Left lung (tissue), 10 donors: Measurements from ENCODE around the gene TPO. TPM values are rescaled to one million over a fixed set of nuclear protein-coding genes. Genes with fewer than 3 reads are reported as not detected.
"Not testable (repeated sequence)": the region's sequence is repeated elsewhere in the genome, so short reads cannot be mapped to it uniquely, and the experiment has no call there.

Source experiments
- ATAC-seq: fragments of 200-7000 bp; cut with Tn5 transposase; one replicate; pipeline ENCODE4 v1.9.1; 2020; ENCODE audit warnings: moderate library complexity
- DNase-seq, 4 donors: peaks; one replicate each; pipeline ENCODE4 v3.0.0-alpha.2; 2013 to 2020
- H3K27ac ChIP-seq, 2 donors: fragments of 200-600 bp; sonication (generic) in 1 of 2; one replicate each; pipeline versions ENCODE4 v1.5.0 to v1.8.0; 2020 to 2021
- H3K27me3 ChIP-seq, 2 donors: fragments of 200-600 bp; sonication (generic) in 1 of 2; one replicate each; pipeline versions ENCODE4 v1.5.0 to v1.8.0; 2020 to 2021
- H3K36me3 ChIP-seq, 2 donors: fragments of 200-600 bp; sonication (generic) in 1 of 2; one replicate each; pipeline versions ENCODE4 v1.5.0 to v1.8.0; 2020 to 2021
- H3K4me1 ChIP-seq, 2 donors: fragments of 200-600 bp; one replicate each; pipeline ENCODE4 v1.8.0; 2021
- H3K4me3 ChIP-seq, 2 donors: fragments of 200-600 bp; sonication (generic) in 1 of 2; one replicate each; pipeline versions ENCODE4 v1.5.0 to v1.8.0; 2020 to 2021; ENCODE audit warnings: mild to moderate bottlenecking in 1 of 2
- H3K9me3 ChIP-seq, 2 donors: fragments of 200-600 bp; sonication (generic) in 1 of 2; one replicate each; pipeline versions ENCODE4 v1.5.0 to v1.8.0; 2020 to 2021
- CTCF ChIP-seq, 2 donors: fragments of 200-600 bp; sonication (generic) in 1 of 2; IDR thresholded peaks; one replicate each; pipeline versions ENCODE4 v1.5.0 to v1.8.0; 2021; ENCODE audit warnings: antibody characterized with exemption in 2 of 2
- intact Hi-C, 2 donors: fragments of 100-400 bp; cut with DNase I; formaldehyde crosslinking; loops; one replicate each; pipeline versions ENCODE4 v1.11.2 to v1.14.2; 2022
- polyA plus RNA-seq, 6 donors: library from polyadenylated mRNA; unstranded; fragments of 120-200 nt; gene quantifications; one replicate each; pipeline ENCODE4 v1.2.1, GENCODE V29; 2013; ENCODE audit not compliant: insufficient read length in 6 of 6
- total RNA-seq, 2 donors: library from RNA; stranded (reverse); fragmentation: NEBNext Ultra II Directional; extraction: Animal tissue kit (Norgen Biotek cat#: 25700); gene quantifications; one replicate each; pipeline ENCODE4 v1.2.1, GENCODE V29; 2021
- donor health status: DM: no; HTN: yes; CAD: no.
- donor health status: DM: no; HTN: no; CAD: no.

The TPO gene
- total and polyA plus RNA-seq, 8 donors: 0.08 to 0.45 (median 0.21) TPM; not detected in 1

- H3K4me1 ChIP-seq: no peaks in the 10 kb centered on the region
- H3K36me3 ChIP-seq: no peaks in the 10 kb centered on the region
- H3K27me3 ChIP-seq: peaks cover 0 to 5% of the 10 kb centered on the region in 2 donors
- DNase-seq (no peak), ATAC-seq (no peak)
- peaks cover 0 to 9% of the 10 kb centered on the region in 2 donors for H3K9me3 ChIP-seq
- no peak overlapping the region for H3K27ac ChIP-seq
- intact Hi-C loops: no loop called here
- H3K4me3 ChIP-seq: no peak overlapping the region
- no peak for TF ChIP-seq CTCF (IDR thresholded peaks at IDR 0.05)
Measured at GRCh38 chr2:1571477-1572417, 158.5 kb downstream of the TPO start.

- Histone ChIP-seq H3K9me3 (peaks cover 0 to 6% of the 10 kb centered on the region in 2 donors), H3K27me3 (peaks cover 0 to 5% of the 10 kb centered on the region in 2 donors), H3K36me3 (no peaks in the 10 kb centered on the region), H3K27ac (no peak overlapping the region), H3K4me1 (no peaks in the 10 kb centered on the region), H3K4me3 (no peak overlapping the region)
- intact Hi-C loops: no loop called here
- no peak for TF ChIP-seq CTCF (IDR thresholded peaks at IDR 0.05)
- no peak for ATAC-seq
- no peak for DNase-seq
Measured at GRCh38 chr2:1572638-1573037, 159.4 kb downstream of the TPO start.

GRCh38 chr2:1577846-1578245 lies 164.6 kb downstream of the TPO start:
- no peak overlapping the region for H3K4me3 ChIP-seq
- H3K4me1 ChIP-seq: no peaks in the 10 kb centered on the region
- no peaks in the 10 kb centered on the region for H3K9me3 ChIP-seq
- no peaks in the 10 kb centered on the region for H3K27me3 ChIP-seq
- no peak overlapping the region for H3K27ac ChIP-seq
- no peak for TF ChIP-seq CTCF (IDR thresholded peaks at IDR 0.05)
- H3K36me3 ChIP-seq: no peaks in the 10 kb centered on the region
- ATAC-seq (no peak), DNase-seq (no peak)
- intact Hi-C loops: no loop called here

- H3K4me1 ChIP-seq, H3K9me3 ChIP-seq, intact Hi-C loops: not testable (repeated sequence)
Measured at GRCh38 chr2:1581257-1581964, 168.1 kb downstream of the TPO start.

GRCh38 chr2:1581965-1582625 lies 168.8 kb downstream of the TPO start:
- H3K36me3 ChIP-seq: no peaks in the 10 kb centered on the region
- no peak for TF ChIP-seq CTCF (IDR thresholded peaks at IDR 0.05)
- intact Hi-C loops: no loop called here
- H3K27me3 ChIP-seq: no peaks in the 10 kb centered on the region
- DNase-seq (no peak), ATAC-seq (no peak)
- H3K4me3 ChIP-seq: no peak overlapping the region
- no peaks in the 10 kb centered on the region for H3K9me3 ChIP-seq
- no peak overlapping the region for H3K27ac ChIP-seq
- H3K4me1 ChIP-seq: no peaks in the 10 kb centered on the region

More at GRCh38 chr2:1581257-1581964, 168.1 kb downstream of the TPO start:
- H3K27ac ChIP-seq, ATAC-seq, H3K36me3 ChIP-seq, H3K27me3 ChIP-seq, H3K4me3 ChIP-seq: not testable (repeated sequence)
- peak in 1 of 4 donors; percentile 19 for DNase-seq
